ENCODE measurements around the gene FKBP7.
"Not testable (repeated sequence)": the region's sequence is repeated elsewhere in the genome, so short reads cannot be mapped to it uniquely, and the experiment has no call there.

Gene FKBP7

DNA sequence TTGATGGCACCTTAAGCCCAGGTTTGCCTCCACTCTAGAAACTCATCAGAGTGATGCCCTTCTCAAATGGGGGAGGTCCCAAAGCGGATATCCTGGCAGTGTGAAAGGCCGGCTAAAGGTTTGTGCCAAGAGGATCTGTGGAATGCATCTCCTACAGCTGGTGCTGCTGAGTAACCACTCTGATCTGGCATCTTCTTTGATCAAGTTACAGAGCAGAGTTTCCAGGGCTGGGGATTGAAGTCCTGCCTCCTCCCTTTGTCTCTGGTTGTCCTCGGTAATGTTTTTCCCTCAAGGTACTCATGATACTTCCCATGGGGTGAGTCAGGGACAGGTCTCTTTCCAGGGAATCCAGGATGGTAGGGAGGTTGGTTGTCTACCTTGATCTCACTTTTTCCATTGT, 52.0 kb downstream of the FKBP7 start:
- TF ChIP-seq EZH2phosphoT487 (conservative IDR thresholded peaks at IDR 0.05; ENCODE audit: low read length) = no peak
- TF ChIP-seq, protein P1, sequence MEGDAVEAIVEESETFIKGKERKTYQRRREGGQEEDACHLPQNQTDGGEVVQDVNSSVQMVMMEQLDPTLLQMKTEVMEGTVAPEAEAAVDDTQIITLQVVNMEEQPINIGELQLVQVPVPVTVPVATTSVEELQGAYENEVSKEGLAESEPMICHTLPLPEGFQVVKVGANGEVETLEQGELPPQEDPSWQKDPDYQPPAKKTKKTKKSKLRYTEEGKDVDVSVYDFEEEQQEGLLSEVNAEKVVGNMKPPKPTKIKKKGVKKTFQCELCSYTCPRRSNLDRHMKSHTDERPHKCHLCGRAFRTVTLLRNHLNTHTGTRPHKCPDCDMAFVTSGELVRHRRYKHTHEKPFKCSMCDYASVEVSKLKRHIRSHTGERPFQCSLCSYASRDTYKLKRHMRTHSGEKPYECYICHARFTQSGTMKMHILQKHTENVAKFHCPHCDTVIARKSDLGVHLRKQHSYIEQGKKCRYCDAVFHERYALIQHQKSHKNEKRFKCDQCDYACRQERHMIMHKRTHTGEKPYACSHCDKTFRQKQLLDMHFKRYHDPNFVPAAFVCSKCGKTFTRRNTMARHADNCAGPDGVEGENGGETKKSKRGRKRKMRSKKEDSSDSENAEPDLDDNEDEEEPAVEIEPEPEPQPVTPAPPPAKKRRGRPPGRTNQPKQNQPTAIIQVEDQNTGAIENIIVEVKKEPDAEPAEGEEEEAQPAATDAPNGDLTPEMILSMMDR (IDR thresholded peaks at IDR 0.05; ENCODE audit: insufficient read depth, low read length, poor library complexity, severe bottlenecking) = no peak
- H3K9ac ChIP-seq (ENCODE audit: low read length) = no peak overlapping the region
- no peak overlapping the region for H3K4me3 ChIP-seq (ENCODE audit: insufficient read depth, low read length, poor library complexity, severe bottlenecking)
- no peak overlapping the region for H3K27ac ChIP-seq (ENCODE audit: low read depth, low read length)
- no peaks in the 10 kb centered on the region for H3K27me3 ChIP-seq (ENCODE audit: low read length)
- H3K79me2 ChIP-seq (ENCODE audit: insufficient read depth, low read length) = no peaks in the 10 kb centered on the region
- no peak overlapping the region for H3K4me2 ChIP-seq (ENCODE audit: low read depth, low read length, poor library complexity, severe bottlenecking)
- H2AFZ ChIP-seq (ENCODE audit: low read depth, low read length, severe bottlenecking) = no peak overlapping the region
- no peaks in the 10 kb centered on the region for H3F3A ChIP-seq (ENCODE audit: insufficient read depth)
- H3K9me3 ChIP-seq (ENCODE audit: insufficient read depth, low read length) = no peaks in the 10 kb centered on the region
- H3K9me2 ChIP-seq (replicated peaks; ENCODE audit: insufficient read depth, low read length) = no peaks in the 10 kb centered on the region
- H4K20me1 ChIP-seq (ENCODE audit: low read depth, low read length) = no peaks in the 10 kb centered on the region
- peaks cover 13% of the 10 kb centered on the region; the same call in 1 of the 2 replicates for H3K36me3 ChIP-seq (ENCODE audit: low read length)

DNA sequence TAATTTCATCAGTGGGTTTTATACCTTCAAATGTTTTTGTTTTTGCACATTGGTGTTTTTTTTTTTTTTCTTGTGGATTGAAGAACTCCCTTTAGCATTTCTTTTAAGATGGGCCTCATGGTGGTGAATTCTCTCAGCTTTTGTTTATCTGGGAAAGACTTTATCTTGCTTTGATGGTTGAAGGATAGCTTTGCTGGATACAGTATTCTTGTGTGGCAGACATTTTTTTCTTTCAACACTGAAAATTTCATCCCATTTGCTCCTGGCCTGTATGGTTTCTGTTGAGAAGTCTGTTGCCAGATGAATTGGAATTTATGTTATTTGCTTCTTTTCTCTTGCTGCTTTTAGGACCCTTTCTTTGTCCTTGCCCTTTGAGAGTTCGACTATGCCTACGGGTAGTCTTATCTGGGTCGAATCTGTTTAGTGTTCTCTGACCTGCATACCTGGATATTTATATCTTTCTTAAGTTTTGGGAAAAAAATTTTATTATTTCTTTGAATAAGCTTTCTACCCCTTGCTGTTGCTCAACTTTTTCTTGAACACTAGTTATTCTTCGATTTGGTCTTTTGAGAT, 53.1 kb downstream of the FKBP7 start:
- no peak overlapping the region for H3K4me2 ChIP-seq (ENCODE audit: low read depth, low read length, poor library complexity, severe bottlenecking)
- TF ChIP-seq EZH2phosphoT487 (conservative IDR thresholded peaks at IDR 0.05; ENCODE audit: low read length) = no peak
- TF ChIP-seq, protein P1 (IDR thresholded peaks at IDR 0.05; ENCODE audit: insufficient read depth, low read length, poor library complexity, severe bottlenecking) = no peak
- H3K9me3 ChIP-seq (ENCODE audit: insufficient read depth, low read length) = no peaks in the 10 kb centered on the region
- H3K9ac ChIP-seq (ENCODE audit: low read length) = no peak overlapping the region
- H3K27me3 ChIP-seq (ENCODE audit: low read length) = no peaks in the 10 kb centered on the region
- H3F3A ChIP-seq (ENCODE audit: insufficient read depth) = no peaks in the 10 kb centered on the region
- H3K9me2 ChIP-seq (replicated peaks; ENCODE audit: insufficient read depth, low read length) = no peaks in the 10 kb centered on the region
- H4K20me1 ChIP-seq (ENCODE audit: low read depth, low read length) = no peaks in the 10 kb centered on the region
- H3K36me3 ChIP-seq (ENCODE audit: low read length) = peaks cover 6% of the 10 kb centered on the region; the same call in 1 of the 2 replicates
- H3K4me3 ChIP-seq (ENCODE audit: insufficient read depth, low read length, poor library complexity, severe bottlenecking) = no peak overlapping the region
- H3K27ac ChIP-seq (ENCODE audit: low read depth, low read length) = no peak overlapping the region
- H3K79me2 ChIP-seq (ENCODE audit: insufficient read depth, low read length) = no peaks in the 10 kb centered on the region
- no peak overlapping the region for H2AFZ ChIP-seq (ENCODE audit: low read depth, low read length, severe bottlenecking)

DNA sequence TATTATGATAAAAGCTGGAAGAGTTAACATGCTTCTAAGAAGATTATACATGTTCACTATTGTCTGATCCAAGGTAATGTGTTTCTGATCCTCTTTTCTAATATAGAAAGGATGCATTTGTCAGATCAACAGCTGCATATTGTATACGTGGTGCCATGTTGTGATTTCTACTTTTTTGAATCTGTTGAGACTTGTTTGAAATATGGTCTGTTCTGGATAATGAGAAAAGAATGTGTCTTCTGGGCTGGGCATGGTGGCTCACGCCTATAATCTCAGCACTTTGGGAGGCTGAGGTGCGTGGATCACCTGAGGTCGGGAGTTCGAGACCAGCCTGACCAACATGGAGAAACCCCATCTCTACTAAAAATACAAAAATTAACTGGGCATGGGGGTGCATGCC, 54.7 kb downstream of the FKBP7 start:
- H3K27me3 ChIP-seq (ENCODE audit: low read length); H3K9ac ChIP-seq (ENCODE audit: low read length); H3K4me3 ChIP-seq (ENCODE audit: insufficient read depth, low read length, poor library complexity, severe bottlenecking); H3F3A ChIP-seq (ENCODE audit: insufficient read depth); H3K36me3 ChIP-seq (ENCODE audit: low read length); H3K79me2 ChIP-seq (ENCODE audit: insufficient read depth, low read length); H2AFZ ChIP-seq (ENCODE audit: low read depth, low read length, severe bottlenecking); H3K4me2 ChIP-seq (ENCODE audit: low read depth, low read length, poor library complexity, severe bottlenecking); H3K27ac ChIP-seq (ENCODE audit: low read depth, low read length); H3K9me2 ChIP-seq (replicated peaks; ENCODE audit: insufficient read depth, low read length); H3K9me3 ChIP-seq (ENCODE audit: insufficient read depth, low read length); H4K20me1 ChIP-seq (ENCODE audit: low read depth, low read length): not testable (repeated sequence)

DNA sequence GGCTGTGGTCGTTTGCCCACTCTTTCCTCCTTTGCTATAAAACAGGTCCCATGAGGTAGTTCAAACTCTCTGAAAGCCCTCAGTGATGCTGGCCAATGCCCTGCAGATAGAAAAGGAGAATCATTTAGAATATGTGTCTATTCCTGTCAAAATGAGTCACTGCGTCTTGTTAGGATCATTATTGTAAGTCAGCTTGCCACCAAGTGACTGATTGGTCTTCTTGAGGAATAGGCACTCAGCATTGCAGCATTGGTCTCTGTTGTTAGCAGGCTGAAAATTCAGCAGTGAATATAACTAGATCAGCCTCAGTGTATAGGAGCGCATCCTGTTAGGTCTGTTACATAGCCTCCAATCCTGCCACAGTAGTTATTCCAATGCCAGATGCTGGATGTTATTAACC, 56.3 kb downstream of the FKBP7 start:
- no peaks in the 10 kb centered on the region for H3K79me2 ChIP-seq (ENCODE audit: insufficient read depth, low read length)
- no peak overlapping the region for H3K27ac ChIP-seq (ENCODE audit: low read depth, low read length)
- TF ChIP-seq, protein P1 (IDR thresholded peaks at IDR 0.05; ENCODE audit: insufficient read depth, low read length, poor library complexity, severe bottlenecking) = no peak
- no peak for TF ChIP-seq EZH2phosphoT487 (conservative IDR thresholded peaks at IDR 0.05; ENCODE audit: low read length)
- no peak overlapping the region for H2AFZ ChIP-seq (ENCODE audit: low read depth, low read length, severe bottlenecking)
- H3K27me3 ChIP-seq (ENCODE audit: low read length) = no peaks in the 10 kb centered on the region
- H3K9ac ChIP-seq (ENCODE audit: low read length) = no peak overlapping the region
- H3K9me3 ChIP-seq (ENCODE audit: insufficient read depth, low read length) = no peaks in the 10 kb centered on the region
- no peaks in the 10 kb centered on the region for H3K36me3 ChIP-seq (ENCODE audit: low read length)
- H3K4me2 ChIP-seq (ENCODE audit: low read depth, low read length, poor library complexity, severe bottlenecking) = no peak overlapping the region
- H3F3A ChIP-seq (ENCODE audit: insufficient read depth) = no peaks in the 10 kb centered on the region
- no peak overlapping the region for H3K4me3 ChIP-seq (ENCODE audit: insufficient read depth, low read length, poor library complexity, severe bottlenecking)
- no peaks in the 10 kb centered on the region for H4K20me1 ChIP-seq (ENCODE audit: low read depth, low read length)
- H3K9me2 ChIP-seq (replicated peaks; ENCODE audit: insufficient read depth, low read length) = no peaks in the 10 kb centered on the region

Measured in SU-DHL-6 (cell line).